Heart right ventricle (tissue), 16 donors: ENCODE measurements around the gene CFB. TPM values are rescaled to one million over a fixed set of nuclear protein-coding genes. Genes with fewer than 3 reads are reported as not detected.
"Not testable (repeated sequence)": the region's sequence is repeated elsewhere in the genome, so short reads cannot be mapped to it uniquely, and the experiment has no call there.

Experiments
- ATAC-seq, 8 donors: fragments of 200-7000 bp; cut with Tn5 transposase; one replicate each; pipeline ENCODE4 v1.9.1; 2020; ENCODE audit warnings: mild to moderate bottlenecking in 8 of 8, moderate library complexity in 8 of 8, moderate number of reproducible peaks in 1 of 8
- DNase-seq, 2 donors: peaks; one replicate each; pipeline ENCODE4 v3.0.0-alpha.2; 2020
- H3K27ac ChIP-seq, 10 donors: fragments of 200-600 bp; sonication (generic) in 2 of 10; one replicate each; pipeline versions ENCODE4 v1.5.0 to v1.8.0; 2020 to 2022; ENCODE audit warnings: mild to moderate bottlenecking in 3 of 10
- H3K27me3 ChIP-seq, 7 donors: fragments of 200-600 bp; one replicate each; pipeline ENCODE4 v1.8.0; 2021 to 2022; ENCODE audit warnings: mild to moderate bottlenecking in 2 of 7
- H3K36me3 ChIP-seq, 9 donors: fragments of 200-600 bp; sonication (generic) in 1 of 9; one replicate each; pipeline versions ENCODE4 v1.5.0 to v1.8.0; 2020 to 2022; ENCODE audit warnings: mild to moderate bottlenecking in 2 of 9
- H3K4me1 ChIP-seq, 9 donors: fragments of 200-600 bp; sonication (generic) in 1 of 9; one replicate each; pipeline versions ENCODE4 v1.5.0 to v1.8.0; 2020 to 2022; ENCODE audit warnings: mild to moderate bottlenecking in 4 of 9
- H3K4me3 ChIP-seq, 10 donors: fragments of 200-600 bp; sonication (generic) in 2 of 10; one replicate each; pipeline versions ENCODE4 v1.5.0 to v1.8.0; 2020 to 2022; ENCODE audit warnings: mild to moderate bottlenecking in 7 of 10, moderate library complexity in 2 of 10
- H3K9me3 ChIP-seq, 11 donors: fragments of 200-600 bp in 10 of 11; sonication (generic) in 2 of 11; one replicate each; pipeline versions ENCODE4 v1.5.0 to v1.8.0; 2013 to 2022; ENCODE audit warnings: mild to moderate bottlenecking in 2 of 11, control low read depth in 1 of 11, moderate library complexity in 1 of 11
- WGBS, 2 donors: extraction: QIAGEN DNeasy Blood & Tissue Kit; methylation state at CpG; one replicate each; pipeline ENCODE4 v1.1.7; 2013; ENCODE audit warnings: inconsistent platforms in 1 of 2; 5-methylcytosine and 5-hydroxymethylcytosine counted together
- intact Hi-C, 10 donors: fragments of 100-400 bp; cut with DNase I; formaldehyde crosslinking; loops; one replicate each; pipeline versions ENCODE4 v1.11.1 to v1.14.2; 2022
- polyA plus RNA-seq, 2 donors: library from polyadenylated mRNA; stranded (reverse); fragments of 200-250 nt; gene quantifications; one replicate each; pipeline ENCODE4 v1.2.3, GENCODE V29; 2013
- total RNA-seq, 10 donors: library from RNA; stranded (reverse); fragmentation: NEBNext Ultra II Directional in 3 of 10; extraction: Animal tissue kit (Norgen Biotek cat#: 25700) in 3 of 10; gene quantifications; one replicate each; pipeline versions ENCODE4 v1.2.1 to v1.2.4, GENCODE V29; 2021 to 2023
- TF ChIP-seq, protein P1 (sequence below), 9 donors: fragments of 200-600 bp; sonication (generic) in 2 of 9; IDR thresholded peaks; one replicate each; pipeline versions ENCODE4 v1.5.0 to v1.8.0; 2021 to 2022; ENCODE audit warnings: antibody characterized with exemption in 9 of 9, mild to moderate bottlenecking in 5 of 9, moderate library complexity in 1 of 9
- donor health status: Arrhythmogenic right ventricular cardiomyopathy.
- donor health status: ischemic (EF 13 %, LVEDD 7.1; RV severe dilation, severe dysfunction).
- donor health status: healthy with polysubstance abuse.
- donor health status: DM: no; HTN: yes; CAD: no.
- donor health status: DM: no; HTN: no; CAD: no.
- donor health status: ischemic (EF 25% LVEDD 6.9; RV normal size, moderate dysfunction).
- donor health status: ischemic (EF 25% LVEDD 5.7; RV mildly dilated, moderate dysfunction).
- donor health status: healthy.
- donor health status: DM: yes; HTN: yes; CAD: no.
- donor health status: Ischemic cardiomyopathy.
- donor health status: ischemic (EF 35%, LVEDD 5.7; RV mildly dilated, moderate dysfunction).
- donor health status: nonischemic (EF 11% LVEDD 7.7; RV severe dilation, severe dysfunction).
- donor health status: DM: yes; HTN: yes; CAD: no.
- donor health status: PGD.
- donor health status: ischemic (EF 29% LVEDD 5.4; RV normal size, mild dysfunction).
- donor health status: nonischemic (EF 23%, LVEDD 6.1; RV moderate dilation, normal function).

CFB gene
- total and polyA plus RNA-seq, 12 donors, result 2.8 to 24.4 (median 6.0) TPM

DNA sequence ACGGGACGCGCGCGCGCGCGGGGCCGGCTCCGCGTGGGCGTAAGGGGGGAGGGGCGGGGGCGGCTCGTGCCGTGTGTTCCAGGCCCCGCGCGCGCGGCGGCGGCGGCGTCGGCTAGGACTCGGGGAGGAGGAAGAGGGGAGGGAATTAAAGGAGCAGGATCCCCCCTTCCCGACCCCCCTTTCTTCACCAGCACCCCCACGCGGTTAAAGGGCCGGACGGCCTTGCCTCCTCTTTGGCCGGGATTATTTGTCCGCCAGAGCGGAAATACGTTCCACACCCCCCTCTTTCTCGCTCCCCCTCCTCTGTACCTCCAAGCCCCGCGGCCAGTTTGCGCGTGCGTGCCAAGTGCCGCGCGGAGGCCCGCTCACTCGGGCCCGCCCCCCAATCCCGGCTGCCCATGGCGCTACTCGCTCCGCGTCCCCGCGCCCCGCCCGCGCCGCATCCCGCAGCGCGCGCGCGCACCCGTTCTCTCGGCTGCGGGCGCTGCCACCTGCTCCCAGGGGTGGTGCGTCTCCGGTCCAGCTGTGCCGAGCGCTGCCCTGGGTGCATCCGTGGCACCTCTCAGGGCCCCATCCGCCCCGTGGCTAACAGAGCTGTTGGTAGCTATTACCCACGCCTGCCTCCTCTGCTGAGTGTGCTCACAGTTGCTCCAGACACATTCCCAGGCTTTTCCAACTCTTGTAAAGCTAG, 43.8 kb upstream of the CFB start, which contains the start of gene ZBTB12:
TSS of gene ZBTB12 (minus strand) at position 134 of the 691 bp plus-strand sequence. CDS start 781 bp downstream, outside the sequence.
- TF ChIP-seq, protein P1, sequence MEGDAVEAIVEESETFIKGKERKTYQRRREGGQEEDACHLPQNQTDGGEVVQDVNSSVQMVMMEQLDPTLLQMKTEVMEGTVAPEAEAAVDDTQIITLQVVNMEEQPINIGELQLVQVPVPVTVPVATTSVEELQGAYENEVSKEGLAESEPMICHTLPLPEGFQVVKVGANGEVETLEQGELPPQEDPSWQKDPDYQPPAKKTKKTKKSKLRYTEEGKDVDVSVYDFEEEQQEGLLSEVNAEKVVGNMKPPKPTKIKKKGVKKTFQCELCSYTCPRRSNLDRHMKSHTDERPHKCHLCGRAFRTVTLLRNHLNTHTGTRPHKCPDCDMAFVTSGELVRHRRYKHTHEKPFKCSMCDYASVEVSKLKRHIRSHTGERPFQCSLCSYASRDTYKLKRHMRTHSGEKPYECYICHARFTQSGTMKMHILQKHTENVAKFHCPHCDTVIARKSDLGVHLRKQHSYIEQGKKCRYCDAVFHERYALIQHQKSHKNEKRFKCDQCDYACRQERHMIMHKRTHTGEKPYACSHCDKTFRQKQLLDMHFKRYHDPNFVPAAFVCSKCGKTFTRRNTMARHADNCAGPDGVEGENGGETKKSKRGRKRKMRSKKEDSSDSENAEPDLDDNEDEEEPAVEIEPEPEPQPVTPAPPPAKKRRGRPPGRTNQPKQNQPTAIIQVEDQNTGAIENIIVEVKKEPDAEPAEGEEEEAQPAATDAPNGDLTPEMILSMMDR (IDR thresholded peaks at IDR 0.05), result no peak
- Histone ChIP-seq H3K9me3 (no peaks in the 10 kb centered on the region), H3K36me3 (no peaks in the 10 kb centered on the region), H3K27ac (peak within 1 kb of the TSS; percentile 65 to 92 (median 85)), H3K27me3 (no peaks in the 10 kb centered on the region), H3K4me3 (peak within 1 kb of the TSS; percentile 42 to 84 (median 64)), H3K4me1 (peaks cover 3 to 46% (median 28%) of the 10 kb centered on the region in 9 donors)
- 0 to 1% methylated on average over 57 to 69 of the region's 77 CpGs for WGBS, 2 donors
- DNase-seq (peak; percentile 90 to 91), ATAC-seq (peak; percentile 81 to 87 (median 85))
- intact Hi-C loops, result loop anchor here in 8 of 10 donors (2.0 to 10.0 kb wide), 5 partner anchors 39 to 355 kb away; partner anchors contain the start of genes NELFE (in 5 of the 8), SKIC2 (in 5 of the 8), ATP6V1G2 (in 1 of the 8) and NEU1 (in 1 of the 8)

DNA sequence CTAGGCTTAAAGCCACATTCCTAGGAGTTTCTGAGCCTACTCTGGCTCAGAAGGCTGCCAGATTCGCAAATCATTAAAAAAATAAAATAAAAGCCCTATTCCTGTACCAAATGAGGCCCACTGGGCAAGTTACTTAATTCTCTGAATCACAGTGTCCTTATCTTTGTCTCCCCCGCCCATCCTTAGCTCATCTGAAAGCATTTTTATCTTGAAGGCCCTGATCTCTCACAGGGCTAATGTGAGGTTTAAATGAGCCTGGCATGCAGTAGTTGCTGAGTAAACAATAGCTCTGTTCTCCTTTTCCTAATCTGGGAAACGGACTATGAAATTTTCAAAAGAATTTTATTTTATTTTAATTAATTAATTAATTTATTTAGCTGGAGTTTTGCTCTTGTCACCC, 41.9 kb upstream of the CFB start:
- 80 to 81% methylated on average over 3 of the region's 3 CpGs for WGBS, 2 donors
- intact Hi-C loops, result loop anchor here in 8 of 10 donors (2.0 to 10.0 kb wide), 5 partner anchors 41 to 357 kb away; partner anchors contain the start of genes NELFE (in 5 of the 8), SKIC2 (in 5 of the 8), ATP6V1G2 (in 1 of the 8) and NEU1 (in 1 of the 8)
- H3K4me3 ChIP-seq, result no peak overlapping the region
- H3K36me3 ChIP-seq, result no peaks in the 10 kb centered on the region
- H3K27me3 ChIP-seq, result no peaks in the 10 kb centered on the region
- TF ChIP-seq, protein P1 (IDR thresholded peaks at IDR 0.05), result no peak
- peaks cover 3 to 41% (median 19%) of the 10 kb centered on the region in 9 donors for H3K4me1 ChIP-seq
- DNase-seq (no peak), ATAC-seq (no peak)
- H3K9me3 ChIP-seq, result no peaks in the 10 kb centered on the region
- H3K27ac ChIP-seq, result no peak overlapping the region

DNA sequence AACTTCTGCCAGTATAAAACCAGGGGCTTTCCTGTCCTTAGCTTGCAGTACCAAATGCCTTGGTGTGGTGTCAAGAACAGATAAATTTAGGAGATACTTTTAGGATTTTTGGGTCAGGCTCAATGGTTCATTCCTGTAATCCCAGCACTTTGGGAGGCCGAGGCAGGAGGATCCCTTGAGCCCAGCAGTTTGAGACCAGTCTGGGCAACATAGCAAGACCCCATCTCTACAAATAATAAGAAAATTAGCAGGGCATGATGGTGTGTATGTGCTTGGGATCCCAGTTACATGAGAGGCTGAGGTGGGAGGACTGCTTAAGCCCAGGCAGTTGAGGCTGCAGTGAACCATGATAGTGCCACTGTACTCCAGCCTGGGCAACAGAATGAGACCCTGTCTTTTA, 40.9 kb upstream of the CFB start:
- Histone ChIP-seq H3K9me3 (no peaks in the 10 kb centered on the region), H3K4me1 (peaks cover 3 to 32% (median 13%) of the 10 kb centered on the region in 9 donors), H3K4me3 (no peak overlapping the region), H3K27ac (no peak overlapping the region), H3K27me3 (no peaks in the 10 kb centered on the region), H3K36me3 (no peaks in the 10 kb centered on the region)
- 91 to 100% methylated on average over 1 of the region's 1 CpG for WGBS, 2 donors
- TF ChIP-seq, protein P1 (IDR thresholded peaks at IDR 0.05), result no peak
- intact Hi-C loops, result loop anchor here in 2 of 10 donors (10.0 kb wide), 1 partner anchor 50 kb away; the partner anchor contains the start of genes NELFE (in 2 of the 2) and SKIC2 (in 2 of the 2)
- DNase-seq (no peak), ATAC-seq (no peak)

DNA sequence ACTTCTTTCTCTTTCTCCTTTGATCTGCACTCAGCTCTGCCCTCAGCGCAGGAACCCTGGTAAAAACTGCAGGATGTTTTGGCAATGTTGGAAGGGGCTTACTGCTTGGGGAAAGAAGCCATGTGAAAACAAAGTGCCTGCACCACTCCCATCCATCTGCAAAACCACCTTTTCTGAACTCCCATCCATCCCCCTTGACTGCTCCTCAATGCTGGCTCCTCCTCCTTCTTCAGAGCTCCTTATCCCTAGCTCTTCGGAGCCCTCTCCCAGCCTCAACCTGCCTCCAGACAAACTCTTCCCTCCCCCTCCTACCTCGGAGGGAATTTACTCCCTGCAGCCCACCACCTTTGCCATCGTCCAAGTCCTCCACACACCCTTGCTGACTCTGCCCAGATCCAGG, 39.8 kb upstream of the CFB start:
- H3K4me1 ChIP-seq, result peaks cover 2 to 31% (median 9%) of the 10 kb centered on the region in 9 donors
- ATAC-seq (no peak), DNase-seq (no peak)
- WGBS, 2 donors, result 29 to 35% methylated on average over 4 of the region's 4 CpGs
- H3K27me3 ChIP-seq, result peaks cover 0 to 4% (median 0%) of the 10 kb centered on the region in 7 donors
- intact Hi-C loops, result loop anchor here in 2 of 10 donors (10.0 kb wide), 1 partner anchor 49 kb away; the partner anchor contains the start of genes NELFE (in 2 of the 2) and SKIC2 (in 2 of the 2)
- H3K9me3 ChIP-seq, result no peaks in the 10 kb centered on the region
- no peak overlapping the region for H3K27ac ChIP-seq
- no peaks in the 10 kb centered on the region for H3K36me3 ChIP-seq
- no peak overlapping the region for H3K4me3 ChIP-seq
- TF ChIP-seq, protein P1 (IDR thresholded peaks at IDR 0.05), result no peak

DNA sequence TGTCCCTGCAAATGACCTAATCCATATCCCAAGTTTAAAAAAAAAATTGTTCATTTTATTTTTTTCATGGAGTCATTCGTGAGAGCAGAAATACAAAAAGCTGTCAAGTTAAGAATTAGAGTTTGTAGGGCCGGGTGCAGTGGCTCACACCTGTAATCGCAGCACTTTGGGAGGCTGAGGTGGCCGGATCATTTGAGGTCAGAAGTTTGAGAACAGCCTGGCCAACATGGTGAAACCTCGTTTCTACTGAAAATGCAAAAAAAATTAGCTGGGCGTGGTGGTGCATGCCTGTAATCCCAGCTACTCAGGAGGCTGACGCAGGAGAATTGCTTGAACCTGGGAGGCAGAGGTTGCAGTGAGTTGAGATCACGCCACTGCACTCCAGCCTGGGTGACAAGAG, 39.2 kb upstream of the CFB start:
- not testable (repeated sequence) for H3K27ac ChIP-seq, H3K9me3 ChIP-seq, ATAC-seq, H3K4me3 ChIP-seq, DNase-seq, H3K27me3 ChIP-seq, H3K36me3 ChIP-seq
- 77 to 81% methylated on average over 8 of the region's 8 CpGs for WGBS, 2 donors
- peaks cover 0 to 33% (median 6%) of the 10 kb centered on the region in 9 donors for H3K4me1 ChIP-seq
- intact Hi-C loops, result loop anchor here in 2 of 10 donors (10.0 kb wide), 1 partner anchor 48 kb away; the partner anchor contains the start of genes NELFE (in 2 of the 2) and SKIC2 (in 2 of the 2)
